NB4 (cell line): Measurements from ENCODE around the gene GPANK1.
A peak's percentile ranks its signal among the peaks of the same experiment; 100 is the strongest.

Experiments used
- DNase-seq: peaks from one replicate; pipeline ENCODE4 v3.0.0; 2010; ENCODE audit warnings: low read depth
- H3K4me3 ChIP-seq: one replicate; pipeline ENCODE4 v1.5.1; 2011; ENCODE audit warnings: mild to moderate bottlenecking, low read depth, low read length, moderate library complexity
- CTCF ChIP-seq: IDR thresholded peaks from one replicate; pipeline ENCODE4 v1.5.1; 2012; ENCODE audit warnings: low read depth, low read length
- MAX ChIP-seq: IDR thresholded peaks from 2 replicates; pipeline ENCODE4 v1.6.1; 2011; ENCODE audit warnings: low read depth, low read length
- MYC ChIP-seq: IDR thresholded peaks from 2 replicates; pipeline ENCODE4 v1.6.1; 2011; ENCODE audit warnings: low read depth, low read length
- POLR2A ChIP-seq: IDR thresholded peaks from 2 replicates; pipeline ENCODE4 v1.6.1; 2011; ENCODE audit warnings: mild to moderate bottlenecking; ENCODE audit not compliant: insufficient read length; ENCODE audit errors: extremely low read depth

GPANK1 gene

DNA sequence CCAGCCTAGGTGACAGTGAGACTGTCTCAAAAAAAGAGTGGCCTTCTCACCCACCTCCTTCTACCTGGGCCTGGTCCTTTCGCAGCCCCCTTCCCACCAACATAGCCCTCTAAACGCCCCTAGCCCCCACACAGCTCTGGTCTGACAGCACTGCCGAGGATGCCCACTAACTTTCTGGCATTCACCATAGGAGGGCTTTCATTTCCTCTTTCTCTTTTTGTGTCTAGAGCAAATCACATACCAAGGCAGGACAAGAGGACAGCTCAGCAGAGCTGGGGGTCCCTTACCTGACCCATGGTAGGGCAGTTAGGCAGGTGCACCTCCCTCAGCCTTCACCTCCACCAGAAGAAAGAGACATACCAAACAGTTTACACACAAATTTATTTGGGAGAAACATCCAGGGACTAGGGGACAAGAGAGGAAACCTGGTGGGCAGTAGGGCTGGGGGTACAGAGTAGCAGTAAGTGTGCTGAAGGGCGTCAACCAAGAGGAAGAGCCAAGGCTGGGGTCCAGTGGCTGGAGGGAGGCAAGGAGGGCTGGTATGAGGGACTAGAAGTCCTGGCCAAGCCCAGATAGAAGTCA, 11.6 kb upstream of the GPANK1 start:
- TF ChIP-seq CTCF = no peak
- no peak for TF ChIP-seq POLR2A
- no peak for TF ChIP-seq MAX
- TF ChIP-seq MYC = no peak
- H3K4me3 ChIP-seq = no peak overlapping the region
- no peak for DNase-seq

DNA sequence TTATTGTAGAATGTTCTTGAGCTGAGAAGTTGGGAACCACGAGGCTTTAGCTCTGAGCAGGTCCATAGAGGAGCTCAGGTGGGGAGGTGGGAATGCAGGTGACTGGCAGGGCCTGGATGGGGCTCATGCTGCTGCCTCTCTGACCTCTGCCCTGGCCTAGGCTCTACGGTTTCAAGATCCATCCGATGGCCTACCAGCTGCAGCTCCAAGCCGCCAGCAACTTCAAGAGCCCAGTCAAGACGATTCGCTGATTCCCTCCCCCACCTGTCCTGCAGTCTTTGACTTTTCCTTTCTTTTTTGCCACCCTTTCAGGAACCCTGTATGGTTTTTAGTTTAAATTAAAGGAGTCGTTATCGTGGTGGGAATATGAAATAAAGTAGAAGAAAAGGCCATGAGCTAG, 4.9 kb upstream of the GPANK1 start, which contains the start of gene LY6G5B:
Gene LY6G5B, plus strand, starts transcription at position 301 of the 400 bp plus-strand sequence. CDS start 975 bp downstream, outside the sequence.
- no peak for DNase-seq
- no peak for TF ChIP-seq POLR2A
- TF ChIP-seq MAX = no peak
- no peak within 1 kb of the TSS for H3K4me3 ChIP-seq

DNA sequence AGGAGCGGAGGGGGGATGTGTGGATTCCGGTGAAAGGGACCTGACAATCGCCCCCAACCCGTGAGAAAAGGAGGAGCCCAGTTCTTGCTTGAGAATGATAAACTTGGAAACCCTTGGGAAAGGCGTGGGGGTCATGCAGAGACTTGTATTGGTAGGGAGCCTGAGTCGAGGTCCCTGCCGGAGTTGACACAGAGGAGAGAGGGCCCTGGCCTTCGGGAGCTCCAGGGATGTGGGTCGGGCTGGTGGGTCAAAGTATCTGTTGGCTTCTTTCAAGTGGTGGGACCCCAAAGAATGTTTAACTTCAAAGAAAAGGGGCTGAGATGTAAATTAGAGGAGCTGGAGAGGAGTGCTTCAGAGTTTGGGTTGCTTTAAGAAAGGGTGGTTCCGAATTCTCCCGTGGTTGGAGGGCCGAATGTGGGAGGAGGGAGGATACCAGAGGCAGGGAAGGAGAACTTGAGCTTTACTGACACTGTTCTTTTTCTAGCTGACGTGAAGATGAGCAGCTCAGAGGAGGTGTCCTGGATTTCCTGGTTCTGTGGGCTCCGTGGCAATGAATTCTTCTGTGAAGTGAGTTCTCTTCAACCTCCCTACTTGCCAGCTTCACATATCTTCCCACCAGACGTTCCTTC, 1.7 kb upstream of the GPANK1 start:
- no peak for DNase-seq
- TF ChIP-seq MYC = no peak
- no peak for TF ChIP-seq MAX
- no peak for TF ChIP-seq CTCF
- TF ChIP-seq POLR2A = no peak
- H3K4me3 ChIP-seq = peak overlapping the region; percentile 87

DNA sequence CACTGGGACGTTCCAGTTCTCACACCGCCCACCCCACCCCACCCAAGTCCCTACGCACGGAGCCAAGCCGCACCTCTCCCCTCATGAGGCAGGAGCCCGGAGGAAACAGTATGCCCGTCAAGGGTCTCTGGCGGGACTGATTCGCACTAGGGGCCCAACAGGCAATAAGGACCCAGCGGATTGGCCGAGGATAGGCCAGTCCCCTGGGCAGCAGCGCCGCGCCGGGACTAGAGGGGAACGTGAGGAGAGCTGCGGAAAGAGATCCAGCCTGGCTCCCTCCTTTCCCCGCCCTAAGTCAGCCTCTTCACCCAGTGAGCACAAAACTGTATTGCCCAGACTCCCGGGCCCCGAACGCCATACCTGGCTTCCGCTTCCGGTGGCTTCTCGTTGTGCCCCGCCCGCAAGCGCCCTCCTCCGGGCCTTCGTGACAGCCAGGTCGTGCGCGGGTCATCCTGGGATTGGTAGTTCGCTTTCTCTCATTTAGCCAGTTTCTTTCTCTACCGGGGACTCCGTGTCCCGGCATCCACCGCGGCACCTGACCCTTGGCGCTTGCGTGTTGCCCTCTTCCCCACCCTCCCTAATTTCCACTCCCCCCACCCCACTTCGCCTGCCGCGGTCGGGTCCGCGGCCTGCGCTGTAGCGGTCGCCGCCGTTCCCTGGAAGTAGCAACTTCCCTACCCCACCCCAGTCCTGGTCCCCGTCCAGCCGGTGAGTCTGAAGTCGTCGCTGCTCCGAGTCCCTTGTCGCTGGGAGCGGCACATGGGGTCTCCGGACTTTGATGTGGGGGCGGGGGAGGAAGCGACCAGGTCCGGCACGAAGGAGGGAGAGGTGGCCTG, 922 bp upstream of the GPANK1 start, which contains the start of gene CSNK2B:
Gene CSNK2B, plus strand, starts transcription at position 580 of the 836 bp plus-strand sequence. CDS start 752 bp downstream, outside the sequence.
- peak within 1 kb of the TSS; percentile 87 for H3K4me3 ChIP-seq
- peak; percentile 100 for DNase-seq
- peak; percentile 78 for TF ChIP-seq MYC
- no peak for TF ChIP-seq CTCF
- TF ChIP-seq POLR2A = peak; percentile 76

GRCh38 chr6:31663961-31664789, 622 bp downstream of the GPANK1 start:
- H3K4me3 ChIP-seq = peak overlapping the region; percentile 87
- peak; percentile 69 for DNase-seq
- TF ChIP-seq CTCF (no peak), POLR2A (no peak), MAX (no peak), MYC (no peak)
